Measurements from ENCODE around the gene GAA.
"Not testable (repeated sequence)": the region's sequence is repeated elsewhere in the genome, so short reads cannot be mapped to it uniquely, and the experiment has no call there.

The GAA gene

GRCh38 chr17:80147035-80147822 is 45.8 kb downstream of the GAA start, which contains the start of gene EIF4A3:
EIF4A3 (minus strand) TSS chr17:80147128; CDS start chr17:80146961, 167 bp downstream.
- DNase-seq, result peak; percentile 97

DNA sequence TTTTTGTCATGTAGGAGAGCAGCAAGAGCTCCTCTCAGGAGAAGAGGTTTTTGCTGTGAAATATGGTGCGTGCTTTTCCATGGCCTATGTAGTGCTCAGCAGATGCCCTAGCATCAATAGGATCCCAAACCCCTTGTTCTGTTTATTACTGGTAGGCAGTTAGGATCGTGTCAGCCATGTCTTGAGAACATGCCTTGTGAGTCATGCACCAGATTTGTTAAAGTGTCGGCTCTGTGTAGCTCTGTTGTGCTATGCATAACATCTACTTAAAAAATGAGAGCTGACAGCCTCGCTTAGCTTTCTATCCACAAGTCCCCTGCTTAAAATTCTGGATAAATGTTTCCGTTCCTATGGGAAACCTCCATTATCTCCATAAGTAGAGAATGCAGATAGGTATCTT is 50.0 kb downstream of the GAA start:
- no peak for DNase-seq

- DNase-seq, result no peak
These were observed 50.8 kb downstream of the GAA start for GRCh38 chr17:80152081-80152702.

DNA sequence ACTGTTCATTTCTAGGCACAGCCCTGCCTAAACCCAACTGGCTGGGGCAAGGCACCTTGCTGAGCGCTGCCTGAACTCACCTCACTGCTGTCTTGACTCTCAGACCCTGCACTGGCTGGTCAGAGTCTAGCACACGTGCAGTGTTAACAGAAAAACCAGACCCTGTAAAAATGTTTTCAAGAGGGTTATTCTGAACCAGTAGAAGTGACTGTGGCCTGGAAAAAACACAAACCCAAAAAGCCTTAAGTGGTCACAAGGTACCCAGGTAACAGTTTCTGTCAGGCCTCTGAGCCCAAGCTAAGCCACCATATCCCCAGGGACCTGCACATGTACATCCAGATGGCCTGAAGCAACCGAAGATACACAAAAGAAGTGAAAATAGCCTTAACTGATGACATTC is 51.6 kb downstream of the GAA start:
- DNase-seq, result no peak

GRCh38 chr17:80154166-80154565 is 52.8 kb downstream of the GAA start:
- DNase-seq, result no peak

- not testable (repeated sequence) for DNase-seq
These were observed 54.2 kb downstream of the GAA start for GRCh38 chr17:80155600-80155999.

- no peak for DNase-seq
These were observed 57.5 kb downstream of the GAA start for GRCh38 chr17:80158846-80159245.

- DNase-seq, result no peak
These were observed 59.2 kb downstream of the GAA start for GRCh38 chr17:80160536-80160935.

GRCh38 chr17:80163336-80163735 is 62.0 kb downstream of the GAA start:
- no peak for DNase-seq

DNA sequence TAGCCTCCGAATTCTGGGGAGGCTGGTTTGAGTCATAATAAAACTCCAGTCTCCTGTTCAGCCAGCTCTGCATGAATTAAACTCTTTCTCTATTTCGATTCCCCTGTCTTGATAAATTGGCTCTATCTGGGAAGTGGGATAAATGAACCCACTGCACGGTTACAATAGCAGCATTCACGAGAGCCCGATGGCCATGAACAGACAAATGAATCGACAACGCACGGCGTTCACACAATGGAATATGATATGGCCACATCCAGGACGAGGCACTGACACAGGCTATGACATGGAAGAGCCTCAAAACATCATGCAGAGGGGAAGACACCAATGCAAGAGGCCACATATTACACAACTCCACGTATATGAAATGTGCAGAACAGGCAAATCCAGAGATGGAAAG is 62.8 kb downstream of the GAA start:
- no peak for DNase-seq

DNA sequence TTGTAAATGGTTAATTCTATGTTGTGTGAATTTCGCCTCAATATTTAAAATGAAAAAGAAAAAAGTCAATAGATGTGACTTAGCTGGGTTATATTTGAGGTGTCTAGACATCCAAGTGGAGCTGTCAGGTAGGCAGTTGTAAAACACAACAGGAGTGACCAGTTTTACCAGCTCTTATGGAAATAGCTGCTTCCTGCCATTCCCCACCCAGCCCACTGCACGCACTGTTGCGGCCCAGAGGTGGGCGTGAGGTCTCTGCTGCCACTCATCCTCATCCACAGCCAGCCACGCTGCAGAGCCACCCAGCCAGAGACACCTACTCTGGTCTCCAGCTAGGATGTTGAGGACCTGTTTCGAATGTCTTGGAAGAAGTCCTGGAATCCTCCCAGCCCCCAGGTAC is 65.1 kb downstream of the GAA start:
- DNase-seq, result no peak

- no peak for DNase-seq
These were observed 67.0 kb downstream of the GAA start for GRCh38 chr17:80168371-80168770.

DNA sequence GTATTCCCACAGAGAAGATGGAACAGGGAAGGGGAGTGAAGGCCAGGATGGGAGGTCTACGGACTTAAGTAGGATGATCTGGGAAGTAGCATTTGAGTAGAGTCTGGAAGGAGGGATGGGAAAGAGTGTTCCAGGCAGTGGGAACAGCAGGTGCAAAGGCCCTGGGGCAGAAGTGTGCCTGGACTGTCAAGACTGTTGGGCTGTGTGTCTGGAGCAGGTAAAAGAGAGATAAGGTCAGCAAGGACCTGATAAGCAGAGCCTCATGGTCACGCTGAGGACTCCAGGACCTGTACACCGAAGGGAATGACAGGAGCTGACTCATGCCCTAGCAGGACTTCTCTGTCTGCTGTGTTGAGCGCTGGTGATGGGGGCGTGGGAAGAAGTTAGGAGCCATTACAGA is 67.7 kb downstream of the GAA start:
- no peak for DNase-seq
